ENCODE results near the gene ZNF366. TPM values are rescaled to one million over a fixed set of nuclear protein-coding genes. Genes with fewer than 3 reads are reported as not detected.

ZNF366 gene
- total and polyA plus RNA-seq, 2 experiments from 2014 or later, result 2.5 TPM; not detected in 1

DNA sequence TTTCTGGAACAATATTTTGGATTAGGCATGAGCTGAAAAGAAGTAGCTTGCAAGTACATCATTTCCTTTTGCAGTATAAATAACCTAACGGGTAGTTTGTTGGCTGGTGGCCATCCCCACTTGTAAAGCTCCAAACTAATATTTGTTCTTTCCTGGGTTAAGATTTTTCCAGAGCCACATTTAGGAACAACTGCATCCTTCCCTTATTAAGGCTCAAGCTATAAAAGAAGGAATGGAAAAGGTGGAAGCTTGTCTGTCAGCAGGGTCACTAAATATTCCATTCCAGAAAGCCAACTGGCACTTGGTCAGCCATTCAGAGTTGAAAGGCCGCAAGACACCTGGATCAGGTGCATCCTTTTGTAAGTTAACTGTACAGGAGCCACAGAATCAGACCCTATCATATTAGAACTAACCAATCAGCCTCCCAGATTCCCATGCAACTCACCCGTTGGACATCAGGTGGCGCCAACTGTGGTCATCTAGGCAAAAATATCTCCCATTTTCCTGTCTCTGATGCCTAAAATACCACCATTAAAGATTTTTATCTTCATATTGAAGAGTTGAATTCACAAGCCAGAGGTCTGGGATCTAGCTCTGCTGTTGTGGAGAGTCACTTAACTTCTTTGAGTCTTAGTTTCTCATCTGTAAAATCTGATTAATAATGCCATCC lies 104.1 kb downstream of the ZNF366 start:
- Histone ChIP-seq H3K36me3 (replicated peaks; ENCODE audit: insufficient read depth, low read depth) (no peaks in the 10 kb centered on the region), H3K4me3 (no peak overlapping the region), H3K79me2 (no peaks in the 10 kb centered on the region), H4K20me1 (ENCODE audit: insufficient read depth, poor library complexity, severe bottlenecking) (no peaks in the 10 kb centered on the region), H3K27ac (no peak overlapping the region), H2AFZ (no peak overlapping the region), H3K9me2 (replicated peaks; ENCODE audit: insufficient read depth) (no peaks in the 10 kb centered on the region), H3K27me3 (no peaks in the 10 kb centered on the region), H3K9me3 (ENCODE audit: low read depth) (no peaks in the 10 kb centered on the region), H3K4me1 (ENCODE audit: insufficient read depth) (no peaks in the 10 kb centered on the region), H3K4me2 (no peak overlapping the region)
- WGBS (ENCODE audit: low lambda C conversion rate, missing lambda C conversion rate), result 63% methylated on average over 4 of the region's 4 CpGs
- no peak for DNase-seq (ENCODE audit: low spot score)
- TF ChIP-seq CTCF (IDR thresholded peaks at IDR 0.05; ENCODE audit: poor library complexity), result no peak
- TF ChIP-seq EZH2 (IDR thresholded peaks at IDR 0.05; ENCODE audit: borderline replicate concordance), result no peak
- TF ChIP-seq EZH2phosphoT487 (IDR thresholded peaks at IDR 0.05; ENCODE audit: low read depth, severe bottlenecking, unreplicated experiment), result no peak

DNA sequence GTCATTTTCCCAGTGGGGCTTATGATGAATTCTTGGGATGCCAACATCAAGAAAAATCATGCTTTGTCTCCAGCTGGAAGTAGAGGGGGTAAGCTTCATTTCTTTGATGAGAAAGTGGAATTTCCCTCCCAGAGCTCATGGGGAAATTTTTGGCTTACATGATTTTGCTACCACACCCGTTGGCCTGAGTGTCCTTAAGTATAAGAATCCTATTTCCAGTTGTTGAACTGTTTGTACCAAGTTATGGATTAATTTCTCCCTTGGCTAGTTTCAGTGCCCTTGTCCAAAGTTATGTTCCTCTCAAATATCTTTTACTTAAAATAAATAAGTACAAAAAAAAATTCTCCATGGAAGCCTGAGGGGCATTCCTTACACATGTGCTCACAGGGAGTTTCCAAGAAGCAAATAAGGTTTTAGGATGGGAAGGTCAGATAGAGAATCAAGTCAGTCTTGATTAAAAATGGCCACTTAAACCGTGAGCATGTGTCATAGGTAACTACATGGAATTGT lies 104.8 kb downstream of the ZNF366 start:
- no peak overlapping the region for H3K4me3 ChIP-seq
- TF ChIP-seq EZH2phosphoT487 (IDR thresholded peaks at IDR 0.05; ENCODE audit: low read depth, severe bottlenecking, unreplicated experiment), result no peak
- TF ChIP-seq CTCF (IDR thresholded peaks at IDR 0.05; ENCODE audit: poor library complexity), result no peak
- no peak for TF ChIP-seq EZH2 (IDR thresholded peaks at IDR 0.05; ENCODE audit: borderline replicate concordance)
- WGBS (ENCODE audit: low lambda C conversion rate, missing lambda C conversion rate), result 72% methylated on average over 2 of the region's 2 CpGs
- no peaks in the 10 kb centered on the region for H3K36me3 ChIP-seq (replicated peaks; ENCODE audit: insufficient read depth, low read depth)
- DNase-seq (ENCODE audit: low spot score), result no peak
- no peaks in the 10 kb centered on the region for H3K27me3 ChIP-seq
- no peaks in the 10 kb centered on the region for H3K4me1 ChIP-seq (ENCODE audit: insufficient read depth)
- H3K9me2 ChIP-seq (replicated peaks; ENCODE audit: insufficient read depth), result no peaks in the 10 kb centered on the region
- H3K4me2 ChIP-seq, result no peak overlapping the region
- no peak overlapping the region for H3K27ac ChIP-seq
- H3K9me3 ChIP-seq (ENCODE audit: low read depth), result no peaks in the 10 kb centered on the region
- H3K79me2 ChIP-seq, result no peaks in the 10 kb centered on the region
- H4K20me1 ChIP-seq (ENCODE audit: insufficient read depth, poor library complexity, severe bottlenecking), result no peaks in the 10 kb centered on the region
- no peak overlapping the region for H2AFZ ChIP-seq

DNA sequence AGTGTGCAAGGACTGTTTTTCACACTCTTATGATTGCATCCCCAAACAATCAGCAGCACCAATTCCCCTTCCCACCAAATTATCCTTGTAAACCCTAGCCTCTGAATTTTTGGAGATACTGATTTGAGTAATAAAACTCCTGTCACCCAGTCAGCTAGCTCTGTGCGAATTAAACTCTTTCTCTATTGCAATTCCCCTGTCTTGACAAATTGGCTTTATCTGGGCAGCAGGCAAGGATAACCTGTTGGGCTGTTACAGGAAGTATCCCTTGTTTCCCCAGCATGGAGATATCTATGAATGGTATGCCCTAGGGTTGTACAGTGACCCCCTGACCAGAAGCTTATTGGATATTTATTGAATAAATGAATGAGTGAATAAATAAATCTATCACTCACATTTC lies 106.3 kb downstream of the ZNF366 start:
- no peak for DNase-seq (ENCODE audit: low spot score)
- no peaks in the 10 kb centered on the region for H3K9me3 ChIP-seq (ENCODE audit: low read depth)
- H3K27me3 ChIP-seq, result no peaks in the 10 kb centered on the region
- no peak overlapping the region for H3K27ac ChIP-seq
- H3K36me3 ChIP-seq (replicated peaks; ENCODE audit: insufficient read depth, low read depth), result no peaks in the 10 kb centered on the region
- no peaks in the 10 kb centered on the region for H3K4me1 ChIP-seq (ENCODE audit: insufficient read depth)
- H3K79me2 ChIP-seq, result no peaks in the 10 kb centered on the region
- no peak overlapping the region for H3K4me3 ChIP-seq
- no peak overlapping the region for H3K4me2 ChIP-seq
- TF ChIP-seq CTCF (IDR thresholded peaks at IDR 0.05; ENCODE audit: poor library complexity), result no peak
- no peak for TF ChIP-seq EZH2 (IDR thresholded peaks at IDR 0.05; ENCODE audit: borderline replicate concordance)
- TF ChIP-seq EZH2phosphoT487 (IDR thresholded peaks at IDR 0.05; ENCODE audit: low read depth, severe bottlenecking, unreplicated experiment), result no peak
- WGBS (ENCODE audit: low lambda C conversion rate, missing lambda C conversion rate), result 90% methylated on average over 1 of the region's 1 CpG
- no peaks in the 10 kb centered on the region for H4K20me1 ChIP-seq (ENCODE audit: insufficient read depth, poor library complexity, severe bottlenecking)
- no peak overlapping the region for H2AFZ ChIP-seq
- H3K9me2 ChIP-seq (replicated peaks; ENCODE audit: insufficient read depth), result no peaks in the 10 kb centered on the region
